GM12878 (cell line): ENCODE data around the gene RAD51B. TPM values are rescaled to one million over a fixed set of nuclear protein-coding genes. Genes with fewer than 3 reads are reported as not detected.

Experiments used
- ATF7 ChIP-seq: fragments of 450-650 bp; IDR thresholded peaks from 2 replicates; pipeline ENCODE4 v1.6.1; 2016; ENCODE audit warnings: low read depth, mild to moderate bottlenecking
- CBX3 ChIP-seq: fragments of 200-600 bp; sonication (generic); IDR thresholded peaks from 2 replicates; pipeline ENCODE4 v1.6.1; 2016; ENCODE audit warnings: low read depth, borderline replicate concordance
- CHD1 ChIP-seq: IDR thresholded peaks from 2 replicates; pipeline ENCODE4 v1.6.1; 2012; ENCODE audit warnings: low read depth, low read length, improper control_type of control experiment
- EED ChIP-seq: sonication (generic); IDR thresholded peaks from 2 replicates; pipeline ENCODE4 v1.6.1; 2016; ENCODE audit warnings: antibody characterized with exemption, low read depth
- FOS ChIP-seq: IDR thresholded peaks from 3 replicates; pipeline ENCODE4 v1.6.1; 2011; ENCODE audit warnings: borderline replicate concordance; ENCODE audit not compliant: insufficient read length; ENCODE audit errors: extremely low read depth
- FOXM1 ChIP-seq: IDR thresholded peaks from 2 replicates; pipeline ENCODE4 v1.6.1; 2012; ENCODE audit warnings: low read depth, mild to moderate bottlenecking, inconsistent platforms, low read length, moderate library complexity
- HCFC1 ChIP-seq: fragments of 150-350 bp; IDR thresholded peaks from 2 replicates; pipeline ENCODE4 v1.6.1; 2014; ENCODE audit warnings: low read length
- IRF5 ChIP-seq: fragments of 450-650 bp; IDR thresholded peaks from 2 replicates; pipeline ENCODE4 v1.6.1; 2017; ENCODE audit warnings: borderline replicate concordance
- JUNB ChIP-seq: IDR thresholded peaks from 2 replicates; pipeline ENCODE4 v1.6.1; 2016; ENCODE audit warnings: antibody characterized with exemption, mild to moderate bottlenecking
- MEF2B ChIP-seq: fragments of 450-650 bp; IDR thresholded peaks from 2 replicates; pipeline ENCODE4 v1.6.1; 2018; ENCODE audit warnings: mild to moderate bottlenecking, moderate library complexity; ENCODE audit not compliant: partially characterized antibody, poor library complexity, severe bottlenecking
- MLLT1 ChIP-seq: fragments of 450-650 bp; IDR thresholded peaks from 2 replicates; pipeline ENCODE4 v1.6.1; 2016; ENCODE audit warnings: mild to moderate bottlenecking
- MTA2 ChIP-seq: fragments of 450-650 bp; IDR thresholded peaks from 2 replicates; pipeline ENCODE4 v1.6.1; 2016; ENCODE audit warnings: low read depth, mild to moderate bottlenecking, moderate library complexity
- MYB ChIP-seq: fragments of 150-350 bp; IDR thresholded peaks from 2 replicates; pipeline ENCODE4 v1.6.1; 2014; ENCODE audit warnings: mild to moderate bottlenecking, low read depth, low read length, borderline replicate concordance
- NFYB ChIP-seq: IDR thresholded peaks from 2 replicates; pipeline ENCODE4 v1.6.1; 2011; ENCODE audit warnings: low read depth, mild to moderate bottlenecking, low read length, improper control_type of control experiment, moderate library complexity; ENCODE audit not compliant: insufficient read depth
- NR2C1 ChIP-seq: fragments of 450-650 bp; IDR thresholded peaks from 2 replicates; pipeline ENCODE4 v1.6.1; 2017; ENCODE audit warnings: antibody characterized with exemption, mild to moderate bottlenecking, moderate library complexity
- NR2C2 ChIP-seq: IDR thresholded peaks from 2 replicates; pipeline ENCODE4 v1.6.1; 2011; ENCODE audit warnings: borderline replicate concordance, low read depth; ENCODE audit not compliant: control insufficient read depth, insufficient read length
- SREBF1 ChIP-seq: IDR thresholded peaks from 2 replicates; pipeline ENCODE4 v1.6.1; 2012; ENCODE audit warnings: mild to moderate bottlenecking, low read length
- STAT1 ChIP-seq: fragments of 450-650 bp; conservative IDR thresholded peaks from 2 replicates; pipeline ENCODE4 v1.6.1; 2014; ENCODE audit warnings: antibody characterized with exemption, mild to moderate bottlenecking
- SUPT20H ChIP-seq: IDR thresholded peaks from 2 replicates; pipeline ENCODE4 v1.6.1; 2011; ENCODE audit warnings: low read depth, mild to moderate bottlenecking, low read length, moderate library complexity, borderline replicate concordance; ENCODE audit not compliant: control insufficient read depth
- TCF7 ChIP-seq: IDR thresholded peaks from 2 replicates; pipeline ENCODE4 v1.6.1; 2014; ENCODE audit warnings: antibody characterized with exemption, borderline replicate concordance
- ZBTB11 ChIP-seq: fragments of 450-650 bp; formaldehyde crosslinking; IDR thresholded peaks from 2 replicates; pipeline ENCODE4 v1.5.0; 2022; ENCODE audit warnings: mild to moderate bottlenecking, missing genetic modification characterization
- ZNF217 ChIP-seq: fragments of 450-650 bp; IDR thresholded peaks from 2 replicates; pipeline ENCODE4 v1.6.1; 2017; ENCODE audit warnings: antibody characterized with exemption, mild to moderate bottlenecking
- ZNF274 ChIP-seq: IDR thresholded peaks from one replicate; pipeline ENCODE4 v1.8.0; 2011; ENCODE audit not compliant: insufficient read length, insufficient read depth
- polyA plus RNA-seq, 11 experiments: library from polyadenylated mRNA; depleted of rRNA in 4 of 11; unstranded in 6 of 11; stranded (reverse) in 5 of 11; fragments of >200 nt; fragmentation: Nextera tagmentation in 4 of 11; fragmentation: Illumina TruSeq in 1 of 11; extraction: Ambion mirVana in 4 of 11; extraction: Trizol in 1 of 11; gene quantifications; 1 replicate in 1 of 11; 2 replicates in 10 of 11; pipeline versions ENCODE4 v1.2.1 to v1.2.3, GENCODE V29; 2011 to 2016; ENCODE audit warnings: inconsistent platforms in 2 of 11, missing spikeins in 2 of 11, low read depth in 1 of 11
- total RNA-seq, 4 experiments: library from RNA; depleted of rRNA in 3 of 4; stranded (reverse); fragments of >200 nt in 3 of 4; fragmentation: Illumina TruSeq in 1 of 4; extraction: Trizol in 1 of 4; gene quantifications; 2 replicates each; pipeline versions ENCODE4 v1.2.1 to v1.2.3, GENCODE V29; 2013 to 2021

The RAD51B gene
- total and polyA plus RNA-seq, 10 of the 15 experiments (the other 5 are each of a cell fraction or from before 2014, with no cell fraction given) = 9.8 to 26.8 (median 21.3) TPM

- no peak for TF ChIP-seq CBX3
- no peak for TF ChIP-seq IRF5
- no peak for TF ChIP-seq ZNF274
- TF ChIP-seq EED = peak; percentile 77
- no peak for TF ChIP-seq MYB
- no peak for TF ChIP-seq SUPT20H
- peak; percentile 38; the same call in 1 of the 2 replicates for TF ChIP-seq NR2C1
- peak; percentile 26 for TF ChIP-seq MTA2
- no peak for TF ChIP-seq ZBTB11 (CRISPR knock-in tag)
- no peak for TF ChIP-seq NR2C2
- TF ChIP-seq HCFC1 = no peak
- TF ChIP-seq NFYB = no peak
- no peak for TF ChIP-seq FOXM1
- TF ChIP-seq ATF7 = no peak
- TF ChIP-seq CHD1 = no peak
- no peak for TF ChIP-seq TCF7
- TF ChIP-seq ZNF217 = no peak
- peak; percentile 49 for TF ChIP-seq JUNB
- TF ChIP-seq SREBF1 = no peak
- TF ChIP-seq MLLT1 = 0 out of 2 replicates have a peak, but pooled peaks have one; percentile 26
- no peak for TF ChIP-seq FOS
- TF ChIP-seq STAT1 = no peak
- peak; percentile 13 for TF ChIP-seq MEF2B
Measured at GRCh38 chr14:68733086-68733914, 913.7 kb downstream of the RAD51B start (continued).
